H7 (cell line): ENCODE measurements around the gene ZNF429. TPM values are rescaled to one million over a fixed set of nuclear protein-coding genes. Genes with fewer than 3 reads are reported as not detected.
A peak's percentile ranks its signal among the peaks of the same experiment; 100 is the strongest.
"Not testable (repeated sequence)": the region's sequence is repeated elsewhere in the genome, so short reads cannot be mapped to it uniquely, and the experiment has no call there.

ENCODE experiments used
- DNase-seq: peaks from one replicate; pipeline ENCODE4 v3.0.0; 2012
- H3K27me3 ChIP-seq: 2 replicates; pipeline ENCODE4 v1.6.0; 2011; ENCODE audit warnings: mild to moderate bottlenecking, low read length; ENCODE audit not compliant: control insufficient read depth, insufficient read depth
- H3K36me3 ChIP-seq: replicated peaks from 2 replicates; pipeline ENCODE4 v1.5.1; 2011; ENCODE audit warnings: low read length; ENCODE audit not compliant: control insufficient read depth, insufficient read depth
- H3K4me3 ChIP-seq: 2 replicates; pipeline ENCODE4 v1.5.1; 2011; ENCODE audit warnings: low read depth, mild to moderate bottlenecking, control low read depth, low read length, moderate library complexity; ENCODE audit not compliant: insufficient read depth
- total RNA-seq: library from RNA; depleted of rRNA; stranded (reverse); fragments of >200 nt; shearing (Covaris generic); gene quantifications from 2 replicates; pipeline ENCODE4 v1.2.3, GENCODE V29; 2014; rRNA removed

ZNF429 gene
- total RNA-seq, 1 experiment from 2014 or later = 4.8 TPM

DNA sequence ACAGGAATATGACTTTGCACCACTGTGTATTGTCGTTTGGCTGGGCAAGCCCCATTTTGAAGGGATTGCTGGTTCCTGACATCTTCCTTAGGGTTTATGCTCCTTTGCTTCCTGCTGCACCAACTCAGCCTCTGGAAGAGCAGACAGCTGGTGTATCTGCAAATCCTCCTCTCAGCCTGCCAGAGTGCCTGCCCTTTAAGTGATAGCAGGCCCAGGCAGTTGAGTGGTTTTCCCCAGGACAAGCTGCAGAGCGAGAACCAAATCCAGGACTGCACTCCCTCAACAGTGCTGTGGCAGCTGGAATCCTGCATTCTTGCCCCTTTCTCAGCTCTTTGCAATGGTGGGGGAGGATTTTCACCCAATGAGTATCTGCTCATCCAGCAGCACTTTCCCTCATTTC lies 85.5 kb downstream of the ZNF429 start:
- DNase-seq = no peak
- H3K36me3 ChIP-seq = no peaks in the 10 kb centered on the region

GRCh38 chr19:21593008-21593481 lies 87.6 kb downstream of the ZNF429 start:
- no peak for DNase-seq
- H3K27me3 ChIP-seq = no peaks in the 10 kb centered on the region
- H3K4me3 ChIP-seq = no peak overlapping the region
- H3K36me3 ChIP-seq = no peaks in the 10 kb centered on the region

More for the DNA sequence above, 85.5 kb downstream of the ZNF429 start:
- peaks cover 9% of the 10 kb centered on the region for H3K27me3 ChIP-seq
- no peak overlapping the region for H3K4me3 ChIP-seq

DNA sequence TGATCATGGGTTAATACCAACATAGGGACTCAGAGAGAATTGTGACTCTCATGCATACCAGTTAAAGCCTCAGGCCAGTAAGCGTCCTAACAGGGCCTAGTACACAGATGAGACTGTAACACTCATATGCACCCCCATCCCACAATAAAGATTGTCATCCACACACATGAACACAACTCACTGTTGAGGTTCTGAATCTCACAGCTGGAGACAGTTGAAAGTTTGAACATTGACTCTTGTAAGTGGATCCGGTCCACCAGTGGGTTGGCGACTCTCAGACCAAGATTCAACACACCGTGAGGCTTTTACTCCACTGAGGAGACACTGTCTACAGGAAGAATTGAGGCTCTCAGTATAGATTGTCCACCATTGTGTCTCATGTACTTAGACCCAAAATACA lies 88.1 kb downstream of the ZNF429 start:
- no peak for DNase-seq
- Histone ChIP-seq H3K4me3 (no peak overlapping the region), H3K27me3 (no peaks in the 10 kb centered on the region), H3K36me3 (no peaks in the 10 kb centered on the region)

GRCh38 chr19:21593934-21594820 lies 88.8 kb downstream of the ZNF429 start:
- Histone ChIP-seq H3K36me3 (no peaks in the 10 kb centered on the region), H3K4me3 (no peak overlapping the region), H3K27me3 (no peaks in the 10 kb centered on the region)
- DNase-seq = no peak

DNA sequence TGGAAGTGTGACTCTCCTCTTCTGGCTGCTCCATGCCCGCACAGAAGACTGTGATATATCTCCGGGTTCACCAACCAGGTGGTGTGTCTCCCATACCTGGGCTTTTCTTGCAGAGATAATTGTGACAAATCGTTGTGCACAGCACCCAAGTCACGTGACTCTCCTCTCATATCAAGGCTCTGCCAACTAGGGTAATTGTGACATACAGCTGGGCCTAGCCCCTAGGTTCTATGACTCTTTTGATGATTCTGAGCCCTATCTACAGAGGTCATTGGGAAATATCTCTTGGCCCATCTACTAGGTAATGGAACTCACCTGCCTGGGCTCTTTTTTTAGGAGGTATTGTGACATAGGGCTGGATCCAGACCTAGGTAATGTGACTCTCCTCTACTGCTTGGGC lies 89.8 kb downstream of the ZNF429 start:
- Histone ChIP-seq H3K36me3 (no peaks in the 10 kb centered on the region), H3K27me3 (no peaks in the 10 kb centered on the region), H3K4me3 (no peak overlapping the region)
- no peak for DNase-seq

- H3K36me3 ChIP-seq = no peaks in the 10 kb centered on the region
- no peaks in the 10 kb centered on the region for H3K27me3 ChIP-seq
- DNase-seq = no peak
- H3K4me3 ChIP-seq = no peak overlapping the region
These were observed 96.8 kb downstream of the ZNF429 start for GRCh38 chr19:21602082-21602658.

- not testable (repeated sequence) for H3K36me3 ChIP-seq, H3K4me3 ChIP-seq, DNase-seq
These were observed 97.4 kb downstream of the ZNF429 start for GRCh38 chr19:21602659-21603430.

GRCh38 chr19:21603431-21604231 lies 98.2 kb downstream of the ZNF429 start:
- DNase-seq = no peak
- H3K27me3 ChIP-seq = no peaks in the 10 kb centered on the region
- H3K36me3 ChIP-seq = no peaks in the 10 kb centered on the region
- H3K4me3 ChIP-seq = no peak overlapping the region

More at GRCh38 chr19:21602659-21603430, 97.4 kb downstream of the ZNF429 start:
- H3K27me3 ChIP-seq = not testable (repeated sequence)

DNA sequence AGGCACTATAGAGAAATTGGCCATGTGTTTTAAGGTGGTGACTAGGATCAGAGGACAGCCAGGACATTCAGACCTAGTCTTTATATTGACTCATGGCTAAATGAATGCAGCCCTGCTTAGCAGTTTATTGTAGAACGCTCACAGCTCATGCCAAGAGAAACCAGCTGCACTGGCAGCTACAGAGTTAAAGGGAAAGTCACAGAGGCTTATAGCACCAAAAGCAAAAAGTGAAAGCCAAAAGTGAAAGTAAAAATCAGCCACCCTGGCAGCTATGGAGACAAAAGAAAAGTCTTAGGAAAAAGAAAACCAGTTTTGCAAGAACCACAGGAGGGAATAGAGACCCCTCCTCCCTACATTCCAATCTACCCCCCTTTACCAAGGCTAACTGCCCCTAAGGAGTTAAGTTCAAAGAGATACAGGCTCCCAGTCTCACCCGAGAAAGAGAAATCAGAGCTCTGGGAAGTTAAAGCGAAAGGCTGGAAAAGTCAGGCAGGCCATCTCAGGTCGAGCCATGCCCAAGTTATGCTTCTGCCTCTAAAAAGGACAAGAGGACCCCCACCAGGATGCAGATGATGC lies 99.0 kb downstream of the ZNF429 start:
- DNase-seq = peak; percentile 54
- no peak overlapping the region for H3K4me3 ChIP-seq
- no peaks in the 10 kb centered on the region for H3K36me3 ChIP-seq
- no peaks in the 10 kb centered on the region for H3K27me3 ChIP-seq

Other genes with a start within 250 kb of the ZNF429 start
- gene ZNF708, start 176.2 kb upstream of the ZNF429 start, total RNA-seq = 6.5 and 7.6 TPM in 2 replicates
- gene ZNF738, start 146.6 kb upstream of the ZNF429 start, total RNA-seq = 1.7 and 4.6 TPM in 2 replicates
- gene ZNF493, start 108.5 kb upstream of the ZNF429 start, total RNA-seq = 3.1 and 5.2 TPM in 2 replicates